HepG2 (cell line): ENCODE data around the gene PBX1. TPM values are rescaled to one million over a fixed set of nuclear protein-coding genes. Genes with fewer than 3 reads are reported as not detected.

Experiments
- CSRNP1 ChIP-seq: sonication (generic); formaldehyde crosslinking; IDR thresholded peaks from 2 replicates; pipeline ENCODE4 v1.8.1; 2023; ENCODE audit warnings: mild to moderate bottlenecking, missing genetic modification reagents
- RFXAP ChIP-seq: sonication (generic); formaldehyde crosslinking; IDR thresholded peaks from 2 replicates; pipeline ENCODE4 v1.4.0; 2020; ENCODE audit warnings: missing genetic modification reagents, borderline replicate concordance
- TAF1 ChIP-seq: sonication (generic); formaldehyde crosslinking; IDR thresholded peaks from 2 replicates; pipeline ENCODE4 v1.4.0; 2020; ENCODE audit warnings: missing genetic modification reagents
- ZNF232 ChIP-seq: sonication (generic); formaldehyde crosslinking; IDR thresholded peaks from 2 replicates; pipeline ENCODE4 v1.4.0; 2020; ENCODE audit warnings: missing genetic modification reagents, borderline replicate concordance
- ZNF318 ChIP-seq: sonication (generic); formaldehyde crosslinking; IDR thresholded peaks from 2 replicates; pipeline ENCODE4 v1.4.0; 2020; ENCODE audit warnings: mild to moderate bottlenecking, missing genetic modification reagents
- polyA plus RNA-seq, 8 experiments: library from polyadenylated mRNA; depleted of rRNA in 3 of 8; stranded (reverse) in 7 of 8; unstranded in 1 of 8; fragments of >200 nt; fragmentation: Illumina TruSeq in 4 of 8; extraction: Trizol in 4 of 8; gene quantifications; 2 replicates each; pipeline versions ENCODE4 v1.2.1 to v1.2.3, GENCODE V29; 2011 to 2016; ENCODE audit warnings: low read depth in 4 of 8, missing spikeins in 1 of 8, mixed read lengths in 1 of 8; ENCODE audit not compliant: insufficient read depth in 1 of 8
- total RNA-seq, 5 experiments: library from RNA; depleted of rRNA; stranded (reverse); fragments of >200 nt; fragmentation: Illumina TruSeq; extraction: Trizol; gene quantifications; 2 replicates each; pipeline ENCODE4 v1.2.3, GENCODE V29; 2016; ENCODE audit warnings: low read depth in 1 of 5

Gene PBX1
- total and polyA plus RNA-seq, 2 of the 13 experiments (the other 11 are each of a cell fraction or from before 2014, with no cell fraction given): 0.24 TPM; not detected in 1

GRCh38 chr1:164742745-164743144, 183.8 kb downstream of the PBX1 start (continued):
- TF ChIP-seq ZNF318 (no peak), RFXAP (CRISPR knock-in tag) (no peak), ZNF232 (CRISPR knock-in tag) (no peak), CSRNP1 (no peak), TAF1 (CRISPR knock-in tag) (no peak)
